Erythroblast (primary cell): ENCODE results near the gene TRIM14.

Experiments used
- GATA1 ChIP-seq: IDR thresholded peaks from 2 replicates; pipeline ENCODE4 v1.6.1; 2011; ENCODE audit warnings: low read depth, mild to moderate bottlenecking, control low read depth, low read length, moderate library complexity
- POLR2A ChIP-seq: IDR thresholded peaks from 2 replicates; pipeline ENCODE4 v1.6.1; 2011; ENCODE audit warnings: mild to moderate bottlenecking, low read length

DNA sequence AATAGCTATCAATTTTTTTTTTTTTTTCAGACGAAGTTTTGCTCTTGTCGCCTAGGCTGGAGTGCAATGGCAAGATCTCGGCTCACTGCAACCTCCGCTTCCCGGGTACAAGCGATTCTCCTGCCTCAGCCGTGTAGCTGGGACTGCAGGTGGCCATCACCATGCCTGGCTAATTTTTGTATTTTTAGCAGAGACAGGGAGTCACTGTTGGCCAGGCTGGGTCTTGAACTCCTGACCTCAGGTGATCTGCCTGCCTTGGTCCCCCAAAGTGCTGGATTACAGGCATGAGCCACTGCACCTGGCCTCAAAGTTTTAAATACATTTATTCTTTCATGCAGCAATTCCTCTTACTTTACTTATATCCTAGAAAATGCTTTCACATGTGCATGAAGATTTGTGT, 17.6 kb downstream of the TRIM14 start:
- TF ChIP-seq POLR2A (no peak), GATA1 (no peak)
